SH-SY5Y (cell line): ENCODE results near the gene DNASE2.

ENCODE experiments used
- GATA2 ChIP-seq: IDR thresholded peaks from 2 replicates; pipeline ENCODE4 v1.6.1; 2011; ENCODE audit warnings: mild to moderate bottlenecking, low read depth, low read length
- GATA3 ChIP-seq: IDR thresholded peaks from 2 replicates; pipeline ENCODE4 v1.6.1; 2011; ENCODE audit warnings: low read depth, mild to moderate bottlenecking, low read length, moderate library complexity

DNA sequence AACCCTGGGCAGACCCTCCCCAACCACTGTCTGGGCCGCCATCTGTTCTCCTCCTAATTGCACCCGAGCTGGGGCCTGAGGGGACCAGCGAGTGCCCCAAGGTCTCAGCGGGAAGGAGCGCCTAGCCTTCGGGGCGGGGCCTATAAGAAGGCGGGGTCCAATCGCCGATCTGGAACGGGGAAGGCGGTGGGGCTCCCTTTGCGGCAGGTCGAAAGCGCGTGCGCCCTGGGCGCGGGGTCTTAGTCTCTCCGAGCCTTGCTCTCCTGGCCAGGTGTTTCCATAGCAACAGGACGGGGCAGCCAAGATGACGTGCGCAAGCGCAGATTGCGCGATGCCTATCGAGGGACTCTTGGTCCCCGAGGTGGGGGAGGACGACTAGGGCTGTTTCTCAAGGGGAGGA lies 40.2 kb downstream of the DNASE2 start:
- TF ChIP-seq GATA2 (no peak), GATA3 (no peak)
